DND-41 (cell line): ENCODE measurements around the gene SEM1.
"Not testable (repeated sequence)": the region's sequence is repeated elsewhere in the genome, so short reads cannot be mapped to it uniquely, and the experiment has no call there.

Experiments used
- ATAC-seq: fragments of 200-7000 bp; cut with Tn5 transposase; 3 replicates; pipeline ENCODE4 v1.9.1; 2021; ENCODE audit warnings: low read depth; ENCODE audit not compliant: insufficient read depth
- DNase-seq: peaks from one replicate; pipeline ENCODE4 v3.0.0-alpha.2; 2020
- H2AFZ ChIP-seq: 2 replicates; pipeline ENCODE4 v1.6.0; 2012; ENCODE audit warnings: low read depth, low read length
- H3K27ac ChIP-seq: 2 replicates; pipeline ENCODE4 v1.5.1; 2012; ENCODE audit warnings: low read length, inconsistent platforms
- H3K27me3 ChIP-seq: fragments of 200-600 bp; sonication (generic); 2 replicates; pipeline ENCODE4 v1.6.0; 2012; ENCODE audit warnings: low read length, mild to moderate bottlenecking, inconsistent platforms; ENCODE audit not compliant: insufficient read depth, poor library complexity
- H3K36me3 ChIP-seq: 2 replicates; pipeline ENCODE4 v1.5.1; 2012; ENCODE audit warnings: low read length, inconsistent platforms; ENCODE audit not compliant: insufficient read depth
- H3K4me1 ChIP-seq: 2 replicates; pipeline ENCODE4 v1.5.1; 2012; ENCODE audit warnings: mild to moderate bottlenecking, low read length; ENCODE audit not compliant: insufficient read depth
- H3K4me2 ChIP-seq: 2 replicates; pipeline ENCODE4 v1.6.0; 2012; ENCODE audit warnings: mild to moderate bottlenecking, moderate library complexity, low read length, inconsistent platforms; ENCODE audit not compliant: insufficient read depth
- H3K4me3 ChIP-seq, 2 experiments: fragments of 200-600 bp in 1 of 2; shearing (Covaris generic) in 1 of 2; 2 replicates each; pipeline ENCODE4 v1.5.1; 2012 to 2016; ENCODE audit warnings: inconsistent platforms in 2 of 2, low read length in 2 of 2, mild to moderate bottlenecking in 2 of 2, low read depth in 1 of 2, moderate library complexity in 1 of 2
- H3K79me2 ChIP-seq: 2 replicates; pipeline ENCODE4 v1.6.0; 2012; ENCODE audit warnings: low read length, inconsistent platforms; ENCODE audit not compliant: insufficient read depth
- H3K9ac ChIP-seq: 2 replicates; pipeline ENCODE4 v1.6.0; 2012; ENCODE audit warnings: low read depth, mild to moderate bottlenecking, inconsistent platforms, low read length, moderate library complexity
- H3K9me3 ChIP-seq: 2 replicates; pipeline ENCODE4 v1.5.1; 2012; ENCODE audit warnings: low read length, moderate library complexity, mild to moderate bottlenecking, inconsistent platforms; ENCODE audit not compliant: insufficient read depth, severe bottlenecking
- H4K20me1 ChIP-seq: 2 replicates; pipeline ENCODE4 v1.6.0; 2012; ENCODE audit warnings: low read length; ENCODE audit not compliant: insufficient read depth
- CTCF ChIP-seq: IDR thresholded peaks from 2 replicates; pipeline ENCODE4 v1.5.1; 2012; ENCODE audit warnings: borderline replicate concordance, low read length, moderate library complexity, mild to moderate bottlenecking; ENCODE audit not compliant: poor library complexity, severe bottlenecking; ENCODE audit errors: extremely low read depth
- EZH2 ChIP-seq: IDR thresholded peaks from 3 replicates; pipeline ENCODE4 v1.6.1; 2012; ENCODE audit warnings: borderline replicate concordance, low read depth, mild to moderate bottlenecking, moderate library complexity, low read length, inconsistent platforms; ENCODE audit not compliant: severe bottlenecking

Gene SEM1

DNA sequence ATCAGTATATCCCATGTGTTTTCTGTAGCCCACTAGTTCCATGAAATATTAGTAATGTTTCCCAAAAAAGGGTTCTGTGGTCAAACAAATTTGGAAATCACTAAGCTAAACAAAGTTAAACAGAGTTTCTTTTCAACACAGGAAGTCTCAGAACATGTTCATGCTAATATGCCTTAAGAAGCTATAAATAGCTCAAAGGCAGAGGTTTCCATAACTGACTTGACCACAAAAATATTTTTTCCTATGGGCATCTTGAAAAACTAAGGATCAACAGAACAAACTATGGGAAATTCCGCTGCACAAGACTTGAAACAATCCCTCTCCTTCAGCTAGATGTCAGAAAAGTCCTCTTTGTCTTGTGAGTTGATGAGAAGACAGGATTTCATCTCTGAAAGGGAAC is 59.7 kb downstream of the SEM1 start:
- H3K9me3 ChIP-seq = no peaks in the 10 kb centered on the region
- no peaks in the 10 kb centered on the region for H4K20me1 ChIP-seq
- H3K4me3 ChIP-seq = no peak overlapping the region
- no peaks in the 10 kb centered on the region for H3K4me1 ChIP-seq
- TF ChIP-seq EZH2 = no peak
- no peak for TF ChIP-seq CTCF
- H3K36me3 ChIP-seq = no peaks in the 10 kb centered on the region
- H3K27ac ChIP-seq = no peak overlapping the region
- no peak for ATAC-seq
- no peak overlapping the region for H3K9ac ChIP-seq
- no peak overlapping the region for H3K4me2 ChIP-seq
- no peak overlapping the region for H2AFZ ChIP-seq
- H3K79me2 ChIP-seq = no peaks in the 10 kb centered on the region
- no peaks in the 10 kb centered on the region for H3K27me3 ChIP-seq
- no peak for DNase-seq

- no peaks in the 10 kb centered on the region for H3K79me2 ChIP-seq
- H3K9me3 ChIP-seq = no peaks in the 10 kb centered on the region
- no peak overlapping the region for H3K9ac ChIP-seq
- H3K4me1 ChIP-seq = no peaks in the 10 kb centered on the region
- no peak overlapping the region for H2AFZ ChIP-seq
- ATAC-seq = no peak
- no peak overlapping the region for H3K4me3 ChIP-seq
- H4K20me1 ChIP-seq = no peaks in the 10 kb centered on the region
- no peak for DNase-seq
- no peaks in the 10 kb centered on the region for H3K36me3 ChIP-seq
- no peak overlapping the region for H3K4me2 ChIP-seq
- no peaks in the 10 kb centered on the region for H3K27me3 ChIP-seq
- H3K27ac ChIP-seq = no peak overlapping the region
- TF ChIP-seq EZH2 = no peak
- no peak for TF ChIP-seq CTCF
Measured at GRCh38 chr7:96648784-96649183, 60.9 kb downstream of the SEM1 start.

- H3K4me1 ChIP-seq = no peaks in the 10 kb centered on the region
- H3K36me3 ChIP-seq = no peaks in the 10 kb centered on the region
- H3K4me3 ChIP-seq = no peak overlapping the region
- H2AFZ ChIP-seq = no peak overlapping the region
- no peak overlapping the region for H3K27ac ChIP-seq
- no peaks in the 10 kb centered on the region for H4K20me1 ChIP-seq
- no peak for TF ChIP-seq EZH2
- DNase-seq (no peak), ATAC-seq (no peak)
- H3K9ac ChIP-seq = no peak overlapping the region
- H3K27me3 ChIP-seq = no peaks in the 10 kb centered on the region
- no peak overlapping the region for H3K4me2 ChIP-seq
- H3K79me2 ChIP-seq = no peaks in the 10 kb centered on the region
- H3K9me3 ChIP-seq = no peaks in the 10 kb centered on the region
Measured at GRCh38 chr7:96647733-96648132, 61.9 kb downstream of the SEM1 start.

DNA sequence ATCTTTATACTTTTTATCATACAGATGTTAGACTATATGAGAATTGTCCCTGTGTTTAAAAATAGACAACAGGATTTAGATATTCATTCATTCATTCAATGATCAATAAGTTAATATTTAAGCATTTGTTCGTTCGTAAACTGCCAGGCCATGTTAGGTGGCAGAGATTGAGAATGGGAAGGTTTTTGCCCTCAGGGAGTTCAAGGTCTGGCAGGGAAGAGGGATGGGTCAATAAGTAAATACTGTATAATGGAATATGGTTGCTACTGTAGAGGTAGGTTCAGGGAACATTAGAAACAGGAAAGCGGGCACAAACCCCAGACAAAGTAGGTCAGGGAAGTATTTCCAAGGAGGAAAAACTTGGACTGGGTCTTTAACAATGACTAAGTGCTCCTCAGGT is 64.6 kb downstream of the SEM1 start:
- no peak for ATAC-seq
- H3K4me1 ChIP-seq = no peaks in the 10 kb centered on the region
- H3K9me3 ChIP-seq = no peaks in the 10 kb centered on the region
- H3K27ac ChIP-seq = no peak overlapping the region
- H3K36me3 ChIP-seq = no peaks in the 10 kb centered on the region
- DNase-seq = no peak
- no peak overlapping the region for H2AFZ ChIP-seq
- no peak overlapping the region for H3K4me3 ChIP-seq
- TF ChIP-seq EZH2 (no peak), CTCF (no peak)
- no peak overlapping the region for H3K9ac ChIP-seq
- no peaks in the 10 kb centered on the region for H3K27me3 ChIP-seq
- H4K20me1 ChIP-seq = no peaks in the 10 kb centered on the region
- H3K79me2 ChIP-seq = no peaks in the 10 kb centered on the region
- no peak overlapping the region for H3K4me2 ChIP-seq

GRCh38 chr7:96643436-96643835 is 66.2 kb downstream of the SEM1 start:
- not testable (repeated sequence) for DNase-seq, H2AFZ ChIP-seq, H3K4me2 ChIP-seq, H3K27ac ChIP-seq, H4K20me1 ChIP-seq, ATAC-seq, H3K79me2 ChIP-seq, H3K9me3 ChIP-seq, H3K9ac ChIP-seq, H3K36me3 ChIP-seq, H3K4me1 ChIP-seq, H3K4me3 ChIP-seq, H3K27me3 ChIP-seq
